Left lung (tissue), 10 donors: ENCODE data around the gene ZNF446. TPM values are rescaled to one million over a fixed set of nuclear protein-coding genes. Genes with fewer than 3 reads are reported as not detected.

Experiments
- ATAC-seq: fragments of 200-7000 bp; cut with Tn5 transposase; one replicate; pipeline ENCODE4 v1.9.1; 2020; ENCODE audit warnings: moderate library complexity
- DNase-seq, 4 donors: peaks; one replicate each; pipeline ENCODE4 v3.0.0-alpha.2; 2013 to 2020
- H3K27ac ChIP-seq, 2 donors: fragments of 200-600 bp; sonication (generic) in 1 of 2; one replicate each; pipeline versions ENCODE4 v1.5.0 to v1.8.0; 2020 to 2021
- H3K27me3 ChIP-seq, 2 donors: fragments of 200-600 bp; sonication (generic) in 1 of 2; one replicate each; pipeline versions ENCODE4 v1.5.0 to v1.8.0; 2020 to 2021
- H3K36me3 ChIP-seq, 2 donors: fragments of 200-600 bp; sonication (generic) in 1 of 2; one replicate each; pipeline versions ENCODE4 v1.5.0 to v1.8.0; 2020 to 2021
- H3K4me1 ChIP-seq, 2 donors: fragments of 200-600 bp; one replicate each; pipeline ENCODE4 v1.8.0; 2021
- H3K4me3 ChIP-seq, 2 donors: fragments of 200-600 bp; sonication (generic) in 1 of 2; one replicate each; pipeline versions ENCODE4 v1.5.0 to v1.8.0; 2020 to 2021; ENCODE audit warnings: mild to moderate bottlenecking in 1 of 2
- H3K9me3 ChIP-seq, 2 donors: fragments of 200-600 bp; sonication (generic) in 1 of 2; one replicate each; pipeline versions ENCODE4 v1.5.0 to v1.8.0; 2020 to 2021
- intact Hi-C, 2 donors: fragments of 100-400 bp; cut with DNase I; formaldehyde crosslinking; loops; one replicate each; pipeline versions ENCODE4 v1.11.2 to v1.14.2; 2022
- polyA plus RNA-seq, 6 donors: library from polyadenylated mRNA; unstranded; fragments of 120-200 nt; gene quantifications; one replicate each; pipeline ENCODE4 v1.2.1, GENCODE V29; 2013; ENCODE audit not compliant: insufficient read length in 6 of 6
- total RNA-seq, 2 donors: library from RNA; stranded (reverse); fragmentation: NEBNext Ultra II Directional; extraction: Animal tissue kit (Norgen Biotek cat#: 25700); gene quantifications; one replicate each; pipeline ENCODE4 v1.2.1, GENCODE V29; 2021
- TF ChIP-seq, protein P1 (sequence below), 2 donors: fragments of 200-600 bp; sonication (generic) in 1 of 2; IDR thresholded peaks; one replicate each; pipeline versions ENCODE4 v1.5.0 to v1.8.0; 2021; ENCODE audit warnings: antibody characterized with exemption in 2 of 2
- donor health status: DM: no; HTN: yes; CAD: no.
- donor health status: DM: no; HTN: no; CAD: no.

Gene ZNF446
- total and polyA plus RNA-seq, 8 donors = 6.2 to 16.9 (median 14.1) TPM

DNA sequence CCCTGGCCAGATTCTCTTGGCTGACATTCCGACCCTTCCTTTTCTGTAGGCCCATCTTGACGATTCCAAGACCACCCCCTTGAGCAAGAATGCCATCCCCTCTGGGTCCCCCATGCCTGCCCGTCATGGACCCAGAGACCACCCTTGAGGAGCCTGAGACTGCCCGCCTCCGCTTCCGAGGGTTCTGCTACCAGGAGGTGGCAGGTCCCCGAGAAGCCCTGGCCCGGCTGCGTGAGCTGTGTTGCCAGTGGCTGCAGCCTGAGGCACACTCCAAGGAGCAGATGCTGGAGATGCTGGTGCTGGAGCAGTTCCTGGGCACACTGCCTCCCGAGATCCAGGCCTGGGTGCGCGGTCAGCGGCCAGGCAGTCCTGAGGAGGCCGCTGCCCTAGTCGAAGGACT, 978 bp downstream of the ZNF446 start:
- peak overlapping the region in 1 of 2 donors; percentile 94 for H3K27ac ChIP-seq
- ATAC-seq = no peak
- H3K9me3 ChIP-seq = no peaks in the 10 kb centered on the region
- no peaks in the 10 kb centered on the region for H3K27me3 ChIP-seq
- DNase-seq = peak in 1 of 4 donors; percentile 78
- peaks cover 0 to 36% of the 10 kb centered on the region in 2 donors for H3K36me3 ChIP-seq
- H3K4me3 ChIP-seq = peak overlapping the region in 1 of 2 donors; percentile 65
- H3K4me1 ChIP-seq = peaks cover 9 to 19% of the 10 kb centered on the region in 2 donors
- intact Hi-C loops = no loop called here
- TF ChIP-seq, protein P1, sequence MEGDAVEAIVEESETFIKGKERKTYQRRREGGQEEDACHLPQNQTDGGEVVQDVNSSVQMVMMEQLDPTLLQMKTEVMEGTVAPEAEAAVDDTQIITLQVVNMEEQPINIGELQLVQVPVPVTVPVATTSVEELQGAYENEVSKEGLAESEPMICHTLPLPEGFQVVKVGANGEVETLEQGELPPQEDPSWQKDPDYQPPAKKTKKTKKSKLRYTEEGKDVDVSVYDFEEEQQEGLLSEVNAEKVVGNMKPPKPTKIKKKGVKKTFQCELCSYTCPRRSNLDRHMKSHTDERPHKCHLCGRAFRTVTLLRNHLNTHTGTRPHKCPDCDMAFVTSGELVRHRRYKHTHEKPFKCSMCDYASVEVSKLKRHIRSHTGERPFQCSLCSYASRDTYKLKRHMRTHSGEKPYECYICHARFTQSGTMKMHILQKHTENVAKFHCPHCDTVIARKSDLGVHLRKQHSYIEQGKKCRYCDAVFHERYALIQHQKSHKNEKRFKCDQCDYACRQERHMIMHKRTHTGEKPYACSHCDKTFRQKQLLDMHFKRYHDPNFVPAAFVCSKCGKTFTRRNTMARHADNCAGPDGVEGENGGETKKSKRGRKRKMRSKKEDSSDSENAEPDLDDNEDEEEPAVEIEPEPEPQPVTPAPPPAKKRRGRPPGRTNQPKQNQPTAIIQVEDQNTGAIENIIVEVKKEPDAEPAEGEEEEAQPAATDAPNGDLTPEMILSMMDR (IDR thresholded peaks at IDR 0.05) = no peak

DNA sequence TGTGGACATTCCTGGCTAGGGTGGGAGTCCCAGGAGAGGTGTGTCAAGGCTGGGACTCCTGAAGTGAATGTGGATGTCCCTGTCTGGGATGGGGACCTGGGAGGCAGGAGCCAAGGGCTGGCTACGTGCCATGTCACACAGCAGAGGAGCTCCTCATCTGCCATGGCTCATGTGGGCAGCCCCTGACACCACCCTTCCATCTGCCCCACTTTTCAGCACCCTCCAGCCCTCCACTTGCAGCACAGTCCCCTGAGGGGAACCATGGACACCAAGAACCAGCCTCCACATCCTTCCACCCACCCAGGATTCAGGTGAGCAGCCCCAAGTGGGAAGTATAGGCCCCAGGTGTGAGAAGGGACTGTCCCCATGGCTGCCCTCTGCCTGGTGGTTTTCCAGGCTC, 1.7 kb downstream of the ZNF446 start:
- no peaks in the 10 kb centered on the region for H3K9me3 ChIP-seq
- no peak overlapping the region for H3K4me3 ChIP-seq
- H3K27me3 ChIP-seq = no peaks in the 10 kb centered on the region
- ATAC-seq = no peak
- TF ChIP-seq, protein P1 (IDR thresholded peaks at IDR 0.05) = no peak
- intact Hi-C loops = no loop called here
- H3K36me3 ChIP-seq = peaks cover 0 to 28% of the 10 kb centered on the region in 2 donors
- H3K27ac ChIP-seq = no peak overlapping the region
- DNase-seq = peak in 1 of 4 donors; percentile 45
- peaks cover 9 to 19% of the 10 kb centered on the region in 2 donors for H3K4me1 ChIP-seq

DNA sequence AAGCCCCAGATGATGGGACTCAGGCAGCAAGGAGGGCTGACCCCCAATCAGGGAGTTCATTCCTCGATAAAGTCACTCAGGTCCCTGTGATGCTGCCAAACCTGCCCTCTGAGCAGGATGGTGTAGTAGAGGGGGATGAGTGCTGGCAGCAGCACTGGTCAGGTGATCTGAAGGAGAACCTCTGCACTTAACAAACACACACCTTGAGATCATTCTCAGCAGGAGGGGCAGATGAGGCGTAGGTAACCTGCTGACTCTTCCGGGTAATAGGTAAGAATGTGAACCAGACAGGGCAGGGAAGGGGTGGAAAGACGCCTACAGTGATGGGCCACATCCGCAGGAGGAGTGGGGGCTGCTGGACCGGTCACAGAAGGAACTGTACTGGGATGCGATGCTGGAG, 3.2 kb downstream of the ZNF446 start:
- Histone ChIP-seq H3K9me3 (no peaks in the 10 kb centered on the region), H3K4me3 (no peak overlapping the region), H3K4me1 (peaks cover 9 to 19% of the 10 kb centered on the region in 2 donors), H3K27ac (no peak overlapping the region), H3K27me3 (no peaks in the 10 kb centered on the region), H3K36me3 (peaks cover 0 to 25% of the 10 kb centered on the region in 2 donors)
- TF ChIP-seq, protein P1 (IDR thresholded peaks at IDR 0.05) = no peak
- intact Hi-C loops = no loop called here
- DNase-seq (no peak), ATAC-seq (no peak)

DNA sequence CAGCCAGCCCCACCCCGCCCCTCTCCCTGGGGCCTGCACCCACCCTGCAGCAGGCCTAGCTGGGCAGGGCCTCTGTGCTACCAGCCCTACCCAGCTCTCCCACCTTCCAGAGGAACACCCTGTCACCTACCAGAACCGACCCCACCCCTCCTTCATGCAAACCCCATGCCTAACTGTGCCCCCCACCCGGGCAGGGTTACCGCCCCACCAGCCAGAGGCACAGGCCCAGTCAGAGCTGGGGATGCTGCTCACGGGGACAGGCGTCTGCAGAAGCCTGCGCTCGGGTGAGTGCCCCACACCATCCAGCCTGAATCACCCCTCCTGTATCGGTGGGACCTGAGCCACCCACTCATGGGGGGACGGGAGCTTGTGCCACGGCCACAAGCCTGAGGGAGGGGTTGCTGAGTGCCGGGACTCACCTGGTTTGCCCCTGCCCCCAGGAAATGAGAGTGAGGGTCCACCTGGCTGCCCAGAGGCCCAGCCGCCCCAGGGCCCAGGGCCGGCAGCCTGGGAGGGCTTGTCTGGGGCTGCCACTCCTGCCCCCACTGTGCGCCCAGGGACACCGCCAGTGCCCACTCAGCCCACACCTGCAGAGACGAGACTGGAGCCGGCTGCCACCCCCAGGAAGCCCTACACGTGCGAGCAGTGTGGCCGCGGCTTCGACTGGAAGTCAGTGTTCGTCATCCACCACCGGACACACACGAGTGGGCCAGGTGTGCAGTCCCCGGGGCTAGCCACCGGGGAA, 3.8 kb downstream of the ZNF446 start:
- Histone ChIP-seq H3K4me3 (no peak overlapping the region), H3K36me3 (peaks cover 0 to 25% of the 10 kb centered on the region in 2 donors), H3K27ac (no peak overlapping the region), H3K9me3 (no peaks in the 10 kb centered on the region), H3K27me3 (no peaks in the 10 kb centered on the region), H3K4me1 (peaks cover 8 to 15% of the 10 kb centered on the region in 2 donors)
- intact Hi-C loops = no loop called here
- peak in 1 of 4 donors; percentile 65 for DNase-seq
- TF ChIP-seq, protein P1 (IDR thresholded peaks at IDR 0.05) = no peak
- ATAC-seq = no peak

DNA sequence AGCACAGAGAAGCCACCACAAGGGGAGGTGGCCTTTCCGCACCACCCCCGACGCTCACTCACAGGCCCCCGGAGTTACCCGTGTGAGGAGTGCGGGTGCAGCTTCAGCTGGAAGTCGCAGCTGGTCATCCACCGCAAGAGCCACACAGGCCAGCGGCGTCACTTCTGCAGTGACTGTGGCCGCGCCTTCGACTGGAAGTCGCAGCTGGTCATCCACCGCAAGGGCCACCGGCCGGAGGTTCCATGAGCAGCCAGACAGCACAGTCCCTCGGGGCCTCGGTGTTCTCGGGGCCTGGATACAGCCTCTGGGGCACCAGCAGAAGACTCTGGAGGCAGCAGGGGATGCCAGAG, 4.3 kb downstream of the ZNF446 start:
- TF ChIP-seq, protein P1 (IDR thresholded peaks at IDR 0.05) = no peak
- H3K4me1 ChIP-seq = peaks cover 4 to 10% of the 10 kb centered on the region in 2 donors
- intact Hi-C loops = no loop called here
- no peak overlapping the region for H3K27ac ChIP-seq
- no peak overlapping the region for H3K4me3 ChIP-seq
- H3K36me3 ChIP-seq = peaks cover 0 to 25% of the 10 kb centered on the region in 2 donors
- no peaks in the 10 kb centered on the region for H3K27me3 ChIP-seq
- ATAC-seq (no peak), DNase-seq (no peak)
- no peaks in the 10 kb centered on the region for H3K9me3 ChIP-seq
